COLO668 (cell line): Measurements from ENCODE around the gene TEAD1.

Experiments
- DNase-seq: peaks from one replicate; lab custom pipeline; 2025; ENCODE audit not compliant: unreplicated experiment; lab: John Stamatoyannopoulos, UW

Gene TEAD1

GRCh38 chr11:12964650-12965049, 290.4 kb downstream of the TEAD1 start:
- DNase-seq = no peak

DNA sequence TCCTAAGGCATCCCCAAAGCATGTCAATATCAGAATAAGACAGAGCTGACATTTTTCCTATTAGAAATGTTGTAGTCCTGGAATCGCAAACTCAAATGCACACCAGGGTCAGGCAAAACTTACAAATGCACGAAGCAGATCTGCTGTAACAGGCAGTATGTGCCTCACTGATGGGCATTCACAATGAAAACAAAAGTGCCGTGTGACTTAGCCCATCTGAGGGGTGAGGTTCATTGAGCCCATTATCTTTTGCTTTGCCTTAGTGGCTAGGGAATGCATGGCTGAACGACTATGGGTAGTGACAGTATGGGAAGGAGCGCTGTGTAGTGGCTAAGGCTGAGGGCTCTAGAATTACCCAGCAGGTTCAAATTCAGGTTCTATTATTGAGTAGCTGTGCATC, 291.8 kb downstream of the TEAD1 start:
- no peak for DNase-seq

GRCh38 chr11:12968101-12968500, 293.9 kb downstream of the TEAD1 start:
- DNase-seq = no peak

DNA sequence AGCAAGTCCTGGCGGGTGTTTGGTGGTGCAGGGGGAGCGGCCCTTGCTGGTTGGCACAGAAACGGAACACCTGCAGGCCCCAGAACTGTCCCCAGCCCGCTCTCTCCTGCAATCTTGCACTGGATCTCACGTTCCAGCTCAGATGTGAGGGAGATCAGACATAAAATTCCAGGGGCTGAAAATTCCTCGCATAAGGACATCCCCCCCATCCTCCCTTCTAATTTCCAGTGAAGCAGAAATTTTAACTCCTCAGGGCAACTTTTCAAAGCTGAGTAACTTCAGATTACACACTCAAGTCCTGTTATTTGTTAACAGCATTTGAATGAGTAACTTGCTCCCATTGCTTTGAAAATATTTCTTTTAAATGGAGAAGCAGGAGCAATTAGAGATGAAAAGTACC, 294.6 kb downstream of the TEAD1 start:
- DNase-seq = no peak

DNA sequence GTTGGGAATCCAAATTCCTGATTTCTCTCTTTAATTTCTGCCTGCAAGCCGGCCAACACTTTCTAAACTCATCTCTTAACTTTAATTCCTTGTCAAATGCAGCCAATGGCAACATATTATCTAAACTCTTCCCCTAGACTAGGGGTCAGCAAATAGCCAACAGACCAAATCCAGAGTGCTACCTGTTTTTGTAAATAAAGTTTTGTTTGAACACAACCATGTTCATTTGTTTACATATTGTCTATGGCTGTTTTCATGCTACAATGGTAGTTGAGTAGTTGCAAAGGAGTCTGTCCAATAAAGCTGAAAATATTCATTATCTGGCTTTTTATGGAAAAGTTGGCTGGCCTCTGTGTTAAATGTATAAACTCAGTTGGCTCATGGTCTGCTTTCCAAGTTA, 297.7 kb downstream of the TEAD1 start:
- no peak for DNase-seq

GRCh38 chr11:12973528-12974181, 299.4 kb downstream of the TEAD1 start:
- no peak for DNase-seq

DNA sequence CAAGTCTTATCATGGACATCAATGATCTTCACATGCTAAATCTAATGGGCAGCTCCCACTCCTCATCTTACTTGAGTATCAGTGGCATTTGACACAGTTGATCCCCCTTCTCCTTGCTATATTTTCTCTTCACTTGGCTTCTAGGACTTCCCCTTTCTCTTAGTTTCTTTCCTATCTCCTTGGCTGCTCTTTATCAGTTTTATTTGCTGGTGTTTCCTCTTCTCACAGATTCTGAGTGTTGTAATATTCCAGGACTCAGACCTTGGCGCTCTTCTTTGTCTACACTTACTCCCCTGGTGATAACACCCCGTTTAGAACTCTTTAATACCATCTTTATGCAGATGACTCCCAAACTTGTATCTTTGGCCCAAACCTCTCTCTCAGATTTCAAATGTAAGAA, 301.0 kb downstream of the TEAD1 start:
- no peak for DNase-seq

DNA sequence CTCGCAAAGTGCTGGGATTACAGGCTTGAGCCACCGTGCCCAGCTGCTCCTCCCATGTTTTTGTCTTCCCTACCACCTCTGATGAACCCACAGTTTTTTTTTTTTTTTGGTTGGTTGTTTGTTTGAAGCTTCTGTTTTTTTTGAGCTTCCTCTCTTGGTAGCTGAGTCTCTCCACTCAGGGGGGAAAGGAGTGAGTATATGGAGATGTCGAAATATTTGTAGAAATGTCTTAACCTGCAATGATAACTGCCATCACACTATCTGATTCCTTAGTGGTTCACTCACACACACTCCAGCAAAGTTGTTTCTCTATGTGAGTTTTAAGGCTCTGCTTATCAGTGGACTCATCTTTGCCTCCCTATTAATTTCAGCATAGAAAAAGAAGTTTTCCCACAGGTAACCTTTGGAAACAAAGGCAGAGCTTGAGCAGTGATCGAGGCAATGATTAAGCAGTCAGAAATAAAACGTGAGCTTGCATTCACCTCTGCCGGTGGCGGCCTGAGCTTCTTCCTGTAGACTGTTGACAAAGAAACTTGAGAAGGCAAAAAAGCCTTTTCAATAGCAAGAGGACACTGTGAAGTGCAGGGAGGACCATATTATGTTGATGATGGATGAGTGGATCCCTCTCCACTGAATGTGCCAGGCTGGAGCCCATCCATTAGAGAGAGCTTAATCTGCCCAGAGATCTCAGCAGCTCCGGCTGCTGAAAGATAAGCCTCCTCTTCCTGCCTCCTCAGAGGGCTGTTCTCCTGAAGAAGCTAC, 305.9 kb downstream of the TEAD1 start:
- DNase-seq = peak; percentile 80

GRCh38 chr11:12981676-12982522, 307.7 kb downstream of the TEAD1 start:
- no peak for DNase-seq

DNA sequence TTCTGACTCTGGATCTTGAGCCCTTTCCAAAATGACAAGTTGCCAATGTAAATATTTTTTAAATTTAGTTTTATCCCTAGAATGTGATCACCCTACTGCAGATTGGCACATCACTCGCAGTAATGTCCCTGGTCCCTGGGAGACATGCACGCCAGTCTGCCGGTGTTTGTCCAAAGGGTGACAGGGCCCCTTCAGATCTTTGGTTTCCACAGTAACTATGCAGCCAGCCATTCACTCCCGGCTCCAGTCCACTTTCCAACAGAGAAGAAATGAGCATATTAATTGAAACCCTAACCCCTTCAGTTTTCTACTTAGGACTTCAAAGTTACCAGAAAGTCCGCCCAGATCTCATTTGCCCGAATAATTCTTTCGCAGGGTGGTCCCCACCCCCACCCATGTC, 309.1 kb downstream of the TEAD1 start:
- DNase-seq = no peak

DNA sequence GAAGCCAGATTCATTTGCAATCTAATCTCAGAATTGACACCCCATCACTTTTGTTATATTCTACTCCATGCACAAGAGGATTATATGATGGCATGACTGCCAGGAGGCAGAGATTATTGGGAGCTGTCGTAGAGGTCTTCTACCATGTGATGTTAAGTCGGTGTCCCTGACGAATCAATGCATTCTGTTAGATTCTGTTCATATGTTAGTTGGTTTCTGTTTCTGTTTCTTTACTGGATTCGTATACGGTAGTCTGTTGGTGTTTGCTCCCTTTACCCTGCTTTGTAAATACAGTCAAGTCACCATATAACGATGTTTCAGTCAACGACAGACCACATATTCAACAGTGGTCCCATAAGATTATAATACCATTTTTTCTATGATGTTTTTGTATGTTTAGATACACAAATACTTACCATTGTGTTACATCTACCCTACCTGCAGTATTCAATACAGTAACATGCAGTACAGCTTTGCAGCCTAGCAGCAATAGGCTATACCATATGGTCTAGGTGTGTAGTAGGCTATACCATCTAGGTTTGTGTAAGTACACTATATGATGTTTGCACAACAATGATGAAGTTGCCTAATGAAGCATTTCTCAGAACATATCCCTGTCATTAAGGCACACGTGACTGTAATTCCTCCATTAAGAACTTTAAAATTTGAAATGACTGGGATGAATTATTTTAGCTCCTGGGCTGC, 312.1 kb downstream of the TEAD1 start:
- no peak for DNase-seq

- DNase-seq = no peak
These were observed 315.4 kb downstream of the TEAD1 start for GRCh38 chr11:12989428-12990161.

- DNase-seq = no peak
These were observed 315.9 kb downstream of the TEAD1 start for GRCh38 chr11:12990162-12990480.

- DNase-seq = no peak
These were observed 317.2 kb downstream of the TEAD1 start for GRCh38 chr11:12991426-12991825.

GRCh38 chr11:12993626-12994025, 319.4 kb downstream of the TEAD1 start:
- no peak for DNase-seq
